Neural progenitor cell (in vitro differentiated cells): ENCODE data around the gene ATP8A1. TPM values are rescaled to one million over a fixed set of nuclear protein-coding genes. Genes with fewer than 3 reads are reported as not detected.

Experiments used
- DNase-seq: peaks from one replicate; pipeline ENCODE4 v3.0.0-alpha.2; 2016; ENCODE audit warnings: low spot score
- H2AFZ ChIP-seq: fragments of 200-600 bp; sonication (generic); replicated peaks from 2 replicates; pipeline ENCODE4 v1.6.1; 2016; ENCODE audit warnings: antibody characterized with exemption
- H3F3A ChIP-seq: fragments of 200-600 bp; sonication (generic); 2 replicates; pipeline ENCODE4 v1.6.1; 2016; ENCODE audit warnings: antibody characterized with exemption, low read depth
- H3K27ac ChIP-seq: fragments of 200-600 bp; sonication (generic); 2 replicates; pipeline ENCODE4 v1.5.1; 2016; ENCODE audit warnings: mild to moderate bottlenecking
- H3K27me3 ChIP-seq: fragments of 200-600 bp; sonication (generic); 2 replicates; pipeline ENCODE4 v1.6.1; 2016; ENCODE audit warnings: mild to moderate bottlenecking, moderate library complexity
- H3K36me3 ChIP-seq: fragments of 200-600 bp; sonication (generic); 2 replicates; pipeline ENCODE4 v1.5.1; 2016
- H3K4me1 ChIP-seq: fragments of 200-600 bp; sonication (generic); 2 replicates; pipeline ENCODE4 v1.6.1; 2016; ENCODE audit warnings: mixed run types
- H3K4me2 ChIP-seq: fragments of 200-600 bp; sonication (generic); 2 replicates; pipeline ENCODE4 v1.6.1; 2016
- H3K4me3 ChIP-seq: fragments of 200-600 bp; sonication (generic); 2 replicates; pipeline ENCODE4 v1.5.1; 2016
- H3K79me2 ChIP-seq: fragments of 200-600 bp; sonication (generic); 2 replicates; pipeline ENCODE4 v1.6.1; 2016; ENCODE audit warnings: low read depth
- H3K9ac ChIP-seq: fragments of 200-600 bp; sonication (generic); 2 replicates; pipeline ENCODE4 v1.6.1; 2016
- H3K9me3 ChIP-seq: fragments of 200-600 bp; sonication (generic); 2 replicates; pipeline ENCODE4 v1.5.1; 2016; ENCODE audit warnings: low read depth
- H4K20me1 ChIP-seq: fragments of 200-600 bp; sonication (generic); 2 replicates; pipeline ENCODE4 v1.6.1; 2016; ENCODE audit warnings: low read depth
- H3K27ac Mint-ChIP-seq: 3 replicates; pipeline ENCODE4 v1.8.0; 2021; ENCODE audit warnings: mixed read lengths
- H3K27me3 Mint-ChIP-seq: 2 replicates; pipeline ENCODE4 v1.8.0; 2022; ENCODE audit warnings: low read depth, mild to moderate bottlenecking, inconsistent platforms, moderate library complexity, mixed read lengths; ENCODE audit not compliant: insufficient read depth
- H3K36me3 Mint-ChIP-seq: 3 replicates; pipeline ENCODE4 v1.8.0; 2021; ENCODE audit warnings: mixed read lengths
- H3K4me1 Mint-ChIP-seq: 3 replicates; pipeline ENCODE4 v1.8.0; 2021; ENCODE audit warnings: mixed read lengths
- H3K4me3 Mint-ChIP-seq: 3 replicates; pipeline ENCODE4 v1.8.0; 2021; ENCODE audit warnings: mild to moderate bottlenecking, moderate library complexity, mixed read lengths
- H3K9me3 Mint-ChIP-seq: 3 replicates; pipeline ENCODE4 v1.8.0; 2020; ENCODE audit warnings: mixed read lengths
- EZH2 ChIP-seq: fragments of 200-600 bp; sonication (generic); IDR thresholded peaks from 2 replicates; pipeline ENCODE4 v1.6.1; 2017; ENCODE audit warnings: antibody characterized with exemption, mild to moderate bottlenecking, moderate library complexity
- EZH2phosphoT487 ChIP-seq: fragments of 200-600 bp; sonication (generic); IDR thresholded peaks from 2 replicates; pipeline ENCODE4 v1.6.1; 2017; ENCODE audit warnings: antibody characterized with exemption
- total RNA-seq: library from RNA; depleted of rRNA; stranded (reverse); fragments of >200 nt; gene quantifications from 2 replicates; pipeline ENCODE4 v1.2.3, GENCODE V29; 2015; ENCODE audit warnings: low replicate concordance
- TF ChIP-seq, protein P1 (sequence below): fragments of 200-600 bp; sonication (generic); IDR thresholded peaks from 2 replicates; pipeline ENCODE4 v1.5.1; 2017; ENCODE audit warnings: antibody characterized with exemption, mild to moderate bottlenecking

ATP8A1 gene
- total RNA-seq, 1 donor from 2014 or later, result 46.1 TPM

- DNase-seq, result no peak
- Mint-ChIP-seq H3K27me3 (peaks cover 2% of the 10 kb centered on the region), H3K4me3 (no peak overlapping the region), H3K36me3 (peaks cover 7% of the 10 kb centered on the region), H3K9me3 (peaks cover 2% of the 10 kb centered on the region), H3K4me1 (peaks cover 3% of the 10 kb centered on the region), H3K27ac (no peak overlapping the region)
- Histone ChIP-seq H3K9me3 (no peaks in the 10 kb centered on the region), H3K4me3 (no peak overlapping the region), H3K9ac (no peak overlapping the region), H3F3A (no peaks in the 10 kb centered on the region), H3K4me2 (no peak overlapping the region), H3K27ac (no peak overlapping the region), H3K4me1 (no peaks in the 10 kb centered on the region), H3K36me3 (no peaks in the 10 kb centered on the region), H3K79me2 (no peaks in the 10 kb centered on the region), H3K27me3 (no peaks in the 10 kb centered on the region), H4K20me1 (no peaks in the 10 kb centered on the region), H2AFZ (no peak overlapping the region)
- TF ChIP-seq, protein P1, sequence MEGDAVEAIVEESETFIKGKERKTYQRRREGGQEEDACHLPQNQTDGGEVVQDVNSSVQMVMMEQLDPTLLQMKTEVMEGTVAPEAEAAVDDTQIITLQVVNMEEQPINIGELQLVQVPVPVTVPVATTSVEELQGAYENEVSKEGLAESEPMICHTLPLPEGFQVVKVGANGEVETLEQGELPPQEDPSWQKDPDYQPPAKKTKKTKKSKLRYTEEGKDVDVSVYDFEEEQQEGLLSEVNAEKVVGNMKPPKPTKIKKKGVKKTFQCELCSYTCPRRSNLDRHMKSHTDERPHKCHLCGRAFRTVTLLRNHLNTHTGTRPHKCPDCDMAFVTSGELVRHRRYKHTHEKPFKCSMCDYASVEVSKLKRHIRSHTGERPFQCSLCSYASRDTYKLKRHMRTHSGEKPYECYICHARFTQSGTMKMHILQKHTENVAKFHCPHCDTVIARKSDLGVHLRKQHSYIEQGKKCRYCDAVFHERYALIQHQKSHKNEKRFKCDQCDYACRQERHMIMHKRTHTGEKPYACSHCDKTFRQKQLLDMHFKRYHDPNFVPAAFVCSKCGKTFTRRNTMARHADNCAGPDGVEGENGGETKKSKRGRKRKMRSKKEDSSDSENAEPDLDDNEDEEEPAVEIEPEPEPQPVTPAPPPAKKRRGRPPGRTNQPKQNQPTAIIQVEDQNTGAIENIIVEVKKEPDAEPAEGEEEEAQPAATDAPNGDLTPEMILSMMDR, result no peak
These were observed 48.4 kb downstream of the ATP8A1 start for GRCh38 chr4:42608551-42608950.

DNA sequence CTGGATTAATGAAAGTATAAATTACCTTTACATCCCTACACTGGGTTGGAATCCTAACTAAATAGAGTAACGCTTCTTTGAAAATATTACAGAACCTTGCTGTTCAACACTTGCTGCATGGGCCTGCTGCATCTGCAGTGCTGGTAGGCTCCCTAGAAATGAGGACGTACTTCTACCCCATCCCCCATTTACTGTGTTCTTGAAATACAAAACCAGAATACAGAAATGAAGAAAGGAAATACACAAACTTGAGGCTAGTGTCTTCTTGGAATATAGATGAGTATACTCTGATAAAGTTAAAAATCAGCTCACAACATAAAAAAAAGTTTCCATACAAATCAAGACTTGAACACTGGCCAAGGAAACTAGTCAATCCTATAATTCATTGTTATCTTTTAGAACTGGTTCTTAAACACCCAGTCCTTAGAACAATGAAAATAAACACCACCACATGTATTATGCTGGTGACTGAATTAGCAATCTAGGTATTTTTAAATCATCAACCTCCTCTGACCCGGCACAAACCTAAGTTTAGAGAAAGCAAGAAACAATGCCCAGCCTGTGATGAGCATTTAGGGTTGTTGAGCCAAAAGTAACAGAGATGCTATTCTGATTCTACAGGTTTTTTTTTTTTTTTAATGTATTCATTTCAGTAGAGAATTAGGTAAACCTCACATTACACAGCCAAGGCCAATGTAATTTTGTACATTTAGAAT is 49.7 kb downstream of the ATP8A1 start:
- Mint-ChIP-seq H3K4me1 (peaks cover 3% of the 10 kb centered on the region), H3K36me3 (peaks cover 7% of the 10 kb centered on the region), H3K4me3 (no peak overlapping the region), H3K9me3 (peaks cover 2% of the 10 kb centered on the region), H3K27ac (no peak overlapping the region), H3K27me3 (peaks cover 2% of the 10 kb centered on the region)
- Histone ChIP-seq H3K9ac (no peak overlapping the region), H3K9me3 (no peaks in the 10 kb centered on the region), H3K4me3 (no peak overlapping the region), H3K36me3 (no peaks in the 10 kb centered on the region), H4K20me1 (no peaks in the 10 kb centered on the region), H2AFZ (no peak overlapping the region), H3F3A (no peaks in the 10 kb centered on the region), H3K4me1 (no peaks in the 10 kb centered on the region), H3K79me2 (no peaks in the 10 kb centered on the region), H3K4me2 (no peak overlapping the region), H3K27ac (no peak overlapping the region), H3K27me3 (no peaks in the 10 kb centered on the region)
- TF ChIP-seq, protein P1, result no peak
- TF ChIP-seq EZH2 (no peak), EZH2phosphoT487 (no peak)
- DNase-seq, result no peak

DNA sequence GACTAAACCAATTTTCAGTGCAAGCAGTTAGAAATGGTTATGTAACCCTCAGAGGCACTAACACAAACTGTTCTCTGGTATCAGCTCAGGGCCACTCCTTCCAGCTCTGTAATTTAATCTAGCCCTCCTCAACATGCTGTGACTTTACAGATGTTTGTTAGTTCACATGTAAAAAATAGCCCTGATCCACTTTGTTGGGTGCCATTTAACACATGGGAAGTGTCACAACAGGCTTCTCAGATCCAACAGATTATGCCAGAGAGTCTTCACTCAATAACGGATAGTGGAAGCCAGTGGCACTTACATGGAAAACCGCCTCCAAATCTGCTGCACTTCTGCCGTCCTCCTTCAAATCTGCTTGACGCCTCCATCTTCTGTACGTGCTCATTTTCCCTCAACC is 51.6 kb downstream of the ATP8A1 start:
- Histone ChIP-seq H3K9ac (no peak overlapping the region), H4K20me1 (no peaks in the 10 kb centered on the region), H3K4me3 (no peak overlapping the region), H3K79me2 (no peaks in the 10 kb centered on the region), H3K9me3 (no peaks in the 10 kb centered on the region), H2AFZ (no peak overlapping the region), H3K36me3 (no peaks in the 10 kb centered on the region), H3K4me1 (no peaks in the 10 kb centered on the region), H3F3A (no peaks in the 10 kb centered on the region), H3K4me2 (no peak overlapping the region), H3K27ac (no peak overlapping the region), H3K27me3 (no peaks in the 10 kb centered on the region)
- H3K27me3 Mint-ChIP-seq, result no peaks in the 10 kb centered on the region
- no peak overlapping the region for H3K27ac Mint-ChIP-seq
- H3K9me3 Mint-ChIP-seq, result no peaks in the 10 kb centered on the region
- H3K4me1 Mint-ChIP-seq, result no peaks in the 10 kb centered on the region
- no peak for DNase-seq
- no peak overlapping the region for H3K4me3 Mint-ChIP-seq
- no peak for TF ChIP-seq EZH2phosphoT487
- TF ChIP-seq EZH2, result no peak
- TF ChIP-seq, protein P1, result no peak
- no peaks in the 10 kb centered on the region for H3K36me3 Mint-ChIP-seq
